Endothelial cell of umbilical vein (primary cell): ENCODE results near the gene KNTC1. TPM values are rescaled to one million over a fixed set of nuclear protein-coding genes. Genes with fewer than 3 reads are reported as not detected.

ENCODE experiments used
- BruUV-seq: library from RNA; stranded (reverse); fragments of 400-500 nt; replicated peaks from 2 replicates; lab custom pipeline; 2021; lab: Mats Ljungman, UMichigan
- CTCF ChIA-PET: fragments of 300-600, 350-600 bp; sonication (Branson Sonifier 250); formaldehyde crosslinking; loops from one replicate; lab custom pipeline; 2021; ENCODE audit warnings: antibody characterized with exemption, inconsistent platforms; lab: Charles Lee
- POLR2A ChIA-PET: fragments of 300-600, 350-600 bp; sonication (Branson Sonifier 250); formaldehyde crosslinking; loops from one replicate; lab custom pipeline; 2021; ENCODE audit warnings: antibody characterized with exemption, inconsistent platforms; lab: Charles Lee
- DNase-seq: peaks from one replicate; pipeline ENCODE4 v3.0.0-alpha.2; 2011; ENCODE audit warnings: low read depth, low spot score
- FAIRE-seq: peaks from 2 replicates; lab custom pipeline; 2011; peaks lifted over from hg19 to GRCh38; lab: Jason Lieb, UNC
- H2AFZ ChIP-seq: 2 replicates; pipeline ENCODE4 v1.6.0; 2012; ENCODE audit warnings: low read depth, low read length, control low read depth, inconsistent platforms
- H3K27ac ChIP-seq: 2 replicates; pipeline ENCODE4 v1.5.1; 2011; ENCODE audit warnings: low read depth, mild to moderate bottlenecking, control low read depth, low read length, moderate library complexity; ENCODE audit not compliant: insufficient read depth
- H3K27me3 ChIP-seq, 2 experiments: 2 replicates each; pipeline versions ENCODE4 v1.6.0 to v1.6.1; 2011; ENCODE audit warnings: low read length in 2 of 2, mixed read lengths in 1 of 2; ENCODE audit not compliant: control insufficient read depth in 2 of 2, insufficient read depth in 2 of 2
- H3K36me3 ChIP-seq, 2 experiments: 2 replicates in 1 of 2; 3 replicates in 1 of 2; pipeline ENCODE4 v1.5.1; 2011; ENCODE audit warnings: low read length in 2 of 2, mild to moderate bottlenecking in 1 of 2, moderate library complexity in 1 of 2; ENCODE audit not compliant: control insufficient read depth in 2 of 2, insufficient read depth in 2 of 2; ENCODE audit errors: extremely low read depth in 1 of 2
- H3K4me1 ChIP-seq: 3 replicates; pipeline ENCODE4 v1.5.1; 2011; ENCODE audit warnings: mild to moderate bottlenecking, low read length; ENCODE audit not compliant: control insufficient read depth, insufficient read depth; ENCODE audit errors: extremely low read depth
- H3K4me2 ChIP-seq: 2 replicates; pipeline ENCODE4 v1.6.1; 2011; ENCODE audit warnings: low read length, control low read depth, mixed read lengths; ENCODE audit not compliant: insufficient read depth
- H3K4me3 ChIP-seq, 3 experiments: fragments of 200-600 bp in 1 of 3; sonication (generic), shearing (Covaris generic) in 1 of 3; replicated peaks in 1 of 3; 2 replicates each; pipeline ENCODE4 v1.5.1; 2011 to 2016; ENCODE audit warnings: control low read depth in 3 of 3, low read length in 3 of 3, mild to moderate bottlenecking in 2 of 3, inconsistent platforms in 1 of 3, low read depth in 1 of 3, moderate library complexity in 1 of 3; ENCODE audit not compliant: insufficient read depth in 1 of 3
- H3K79me2 ChIP-seq: 2 replicates; pipeline ENCODE4 v1.6.0; 2012; ENCODE audit warnings: low read length, inconsistent platforms; ENCODE audit not compliant: control insufficient read depth, insufficient read depth
- H3K9ac ChIP-seq: replicated peaks from 2 replicates; pipeline ENCODE3; 2011; ENCODE audit warnings: low read length, control low read depth; ENCODE audit not compliant: insufficient read depth; ENCODE audit errors: extremely low read depth
- H3K9me1 ChIP-seq: replicated peaks from 3 replicates; pipeline ENCODE4 v1.6.0; 2011; ENCODE audit warnings: mild to moderate bottlenecking, low read length; ENCODE audit not compliant: control insufficient read depth, insufficient read depth; ENCODE audit errors: extremely low read depth
- H3K9me3 ChIP-seq: replicated peaks from 2 replicates; pipeline ENCODE4 v1.5.1; 2012; ENCODE audit warnings: low read length, inconsistent platforms; ENCODE audit not compliant: control insufficient read depth, insufficient read depth
- H4K20me1 ChIP-seq: replicated peaks from 2 replicates; pipeline ENCODE3; 2011; ENCODE audit warnings: mild to moderate bottlenecking, low read length; ENCODE audit not compliant: control insufficient read depth, insufficient read depth; ENCODE audit errors: extremely low read depth
- EZH2 ChIP-seq: IDR thresholded peaks from 2 replicates; pipeline ENCODE4 v1.6.1; 2012; ENCODE audit warnings: borderline replicate concordance, low read depth, mild to moderate bottlenecking, moderate library complexity, low read length, inconsistent platforms; ENCODE audit not compliant: severe bottlenecking
- FOS ChIP-seq: IDR thresholded peaks from 2 replicates; pipeline ENCODE4 v1.6.1; 2011; ENCODE audit warnings: mild to moderate bottlenecking, low read length, moderate library complexity, borderline replicate concordance; ENCODE audit not compliant: insufficient read depth
- GATA2 ChIP-seq: IDR thresholded peaks from 2 replicates; pipeline ENCODE4 v1.7.0; 2011; ENCODE audit warnings: low read depth, mild to moderate bottlenecking, moderate library complexity, mixed read lengths, low read length; ENCODE audit not compliant: insufficient read length, insufficient read depth
- JUN ChIP-seq: IDR thresholded peaks from 2 replicates; pipeline ENCODE4 v1.6.1; 2011; ENCODE audit warnings: borderline replicate concordance, low read depth; ENCODE audit not compliant: insufficient read length, insufficient read depth
- MYC ChIP-seq: IDR thresholded peaks from one replicate; pipeline ENCODE4 v1.6.1; 2011; ENCODE audit warnings: mild to moderate bottlenecking, low read depth, low read length
- POLR2A ChIP-seq: IDR thresholded peaks from 2 replicates; pipeline ENCODE4 v1.6.1; 2012; ENCODE audit warnings: low read depth, mild to moderate bottlenecking, control low read depth, low read length
- POLR2AphosphoS5 ChIP-seq: IDR thresholded peaks from 2 replicates; pipeline ENCODE4 v1.6.1; 2012; ENCODE audit warnings: low read depth, mild to moderate bottlenecking, control low read depth, low read length, moderate library complexity; ENCODE audit not compliant: insufficient read depth
- dilution Hi-C: fragments of 300-500 bp; cut with MboI; formaldehyde crosslinking; loops from one replicate; pipeline ENCODE4 v1.15.0; 2019; ENCODE audit warnings: low sequenced_read_pairs; ENCODE audit not compliant: extremely low pct_ligation_motif_present
- intact Hi-C: fragments of 100-400 bp; cut with micrococcal nuclease; formaldehyde crosslinking; loops from one replicate; pipeline ENCODE4 v1.10.0; 2022
- polyA plus RNA-seq, 4 experiments: library from polyadenylated mRNA; depleted of rRNA in 3 of 4; stranded (reverse) in 3 of 4; unstranded in 1 of 4; fragments of >200 nt; gene quantifications; 2 replicates each; pipeline versions ENCODE4 v1.2.1 to v1.2.3, GENCODE V29; 2011 to 2012; ENCODE audit warnings: missing spikeins in 1 of 4
- total RNA-seq: library from RNA; stranded (reverse); gene quantifications from 2 replicates; pipeline ENCODE4 v1.2.3, GENCODE V29; 2021
- TF ChIP-seq, protein P1 (sequence below): IDR thresholded peaks from 2 replicates; pipeline ENCODE4 v1.6.1; 2011; ENCODE audit not compliant: insufficient read depth, insufficient read length
- TF ChIP-seq, protein P2 (sequence below), 2 donors: IDR thresholded peaks; 1 replicate in 1 of 2; 2 replicates in 1 of 2; pipeline ENCODE4 v1.5.1; 2011; ENCODE audit warnings: low read length in 2 of 2, mild to moderate bottlenecking in 2 of 2, moderate library complexity in 2 of 2, control low read depth in 1 of 2, inconsistent platforms in 1 of 2, low read depth in 1 of 2; ENCODE audit not compliant: insufficient read depth in 1 of 2; ENCODE audit errors: extremely low read depth in 1 of 2

KNTC1 gene
- total and polyA plus RNA-seq, 2 donors (not counting 3 experiments of a cell fraction or from before 2014, with no cell fraction given) = 15.5 to 52.9 TPM

GRCh38 chr12:122661246-122661645, 134.2 kb downstream of the KNTC1 start:
- no peak for FAIRE-seq
- dilution Hi-C loops = no loop called here
- no peaks in the 10 kb centered on the region for H3K4me1 ChIP-seq

More at GRCh38 chr12:122661246-122661645, 134.2 kb downstream of the KNTC1 start:
- TF ChIP-seq JUN = no peak
- TF ChIP-seq GATA2 = no peak
- no peak for TF ChIP-seq POLR2A
- TF ChIP-seq, protein P1, sequence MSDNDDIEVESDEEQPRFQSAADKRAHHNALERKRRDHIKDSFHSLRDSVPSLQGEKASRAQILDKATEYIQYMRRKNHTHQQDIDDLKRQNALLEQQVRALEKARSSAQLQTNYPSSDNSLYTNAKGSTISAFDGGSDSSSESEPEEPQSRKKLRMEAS = no peak
- no peak for TF ChIP-seq MYC
- no peak for TF ChIP-seq EZH2
- TF ChIP-seq FOS = no peak
- TF ChIP-seq, protein P2, sequence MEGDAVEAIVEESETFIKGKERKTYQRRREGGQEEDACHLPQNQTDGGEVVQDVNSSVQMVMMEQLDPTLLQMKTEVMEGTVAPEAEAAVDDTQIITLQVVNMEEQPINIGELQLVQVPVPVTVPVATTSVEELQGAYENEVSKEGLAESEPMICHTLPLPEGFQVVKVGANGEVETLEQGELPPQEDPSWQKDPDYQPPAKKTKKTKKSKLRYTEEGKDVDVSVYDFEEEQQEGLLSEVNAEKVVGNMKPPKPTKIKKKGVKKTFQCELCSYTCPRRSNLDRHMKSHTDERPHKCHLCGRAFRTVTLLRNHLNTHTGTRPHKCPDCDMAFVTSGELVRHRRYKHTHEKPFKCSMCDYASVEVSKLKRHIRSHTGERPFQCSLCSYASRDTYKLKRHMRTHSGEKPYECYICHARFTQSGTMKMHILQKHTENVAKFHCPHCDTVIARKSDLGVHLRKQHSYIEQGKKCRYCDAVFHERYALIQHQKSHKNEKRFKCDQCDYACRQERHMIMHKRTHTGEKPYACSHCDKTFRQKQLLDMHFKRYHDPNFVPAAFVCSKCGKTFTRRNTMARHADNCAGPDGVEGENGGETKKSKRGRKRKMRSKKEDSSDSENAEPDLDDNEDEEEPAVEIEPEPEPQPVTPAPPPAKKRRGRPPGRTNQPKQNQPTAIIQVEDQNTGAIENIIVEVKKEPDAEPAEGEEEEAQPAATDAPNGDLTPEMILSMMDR (IDR thresholded peaks at IDR 0.05; ENCODE audit: extremely low read depth in 1 of 2, insufficient read depth in 1 of 2, low read depth in 1 of 2, low read length in 2 of 2) = no peak
- TF ChIP-seq POLR2AphosphoS5 = no peak
- POLR2A ChIA-PET = no interaction called here
- no peaks in the 10 kb centered on the region for H3K79me2 ChIP-seq
- H3K9me1 ChIP-seq = no peaks in the 10 kb centered on the region
- H4K20me1 ChIP-seq = no peaks in the 10 kb centered on the region
- BruUV-seq = no TSS peak
- intact Hi-C loops = no loop called here
- H3K27me3 ChIP-seq = no peaks in the 10 kb centered on the region
- no peak overlapping the region for H3K27ac ChIP-seq
- CTCF ChIA-PET = interaction anchor here (0.9 kb wide), 1 partner anchor 23 kb away, joined by 3 read pairs; no protein-coding TSS in a partner anchor
- no peaks in the 10 kb centered on the region for H3K9me3 ChIP-seq
- H3K36me3 ChIP-seq = no peaks in the 10 kb centered on the region
- no peak overlapping the region for H3K4me2 ChIP-seq
- no peak overlapping the region for H2AFZ ChIP-seq
- no peak overlapping the region for H3K4me3 ChIP-seq
- no peak overlapping the region for H3K9ac ChIP-seq
- no peak for DNase-seq
